Heart left ventricle (tissue), 16 donors: ENCODE measurements around the gene CHD9. TPM values are rescaled to one million over a fixed set of nuclear protein-coding genes. Genes with fewer than 3 reads are reported as not detected.
"Not testable (repeated sequence)": the region's sequence is repeated elsewhere in the genome, so short reads cannot be mapped to it uniquely, and the experiment has no call there.

Experiments used
- ATAC-seq, 4 donors: fragments of 200-7000 bp; cut with Tn5 transposase; one replicate each; pipeline ENCODE4 v1.9.1; 2020 to 2022; ENCODE audit warnings: moderate library complexity in 4 of 4, mild to moderate bottlenecking in 3 of 4, moderate number of reproducible peaks in 1 of 4
- DNase-seq, 5 donors: peaks; one replicate each; pipeline ENCODE4 v3.0.0-alpha.2; 2020
- H3K27ac ChIP-seq, 12 donors: fragments of 200-600 bp; sonication (generic) in 4 of 12; one replicate each; pipeline versions ENCODE4 v1.5.0 to v1.8.0; 2016 to 2022; ENCODE audit warnings: mild to moderate bottlenecking in 2 of 12
- H3K27me3 ChIP-seq, 9 donors: fragments of 200-600 bp; sonication (generic) in 2 of 9; one replicate each; pipeline versions ENCODE4 v1.5.1 to v1.8.0; 2016 to 2022; ENCODE audit warnings: mild to moderate bottlenecking in 3 of 9
- H3K36me3 ChIP-seq, 9 donors: fragments of 200-600 bp; sonication (generic) in 2 of 9; one replicate each; pipeline versions ENCODE4 v1.5.0 to v1.8.0; 2018 to 2022; ENCODE audit warnings: mild to moderate bottlenecking in 2 of 9
- H3K4me1 ChIP-seq, 12 donors: fragments of 200-600 bp; sonication (generic) in 4 of 12; one replicate each; pipeline versions ENCODE4 v1.5.0 to v1.8.0; 2016 to 2022; ENCODE audit warnings: mild to moderate bottlenecking in 3 of 12
- H3K4me3 ChIP-seq, 12 donors: fragments of 200-600 bp; sonication (generic) in 4 of 12; one replicate each; pipeline versions ENCODE4 v1.5.0 to v1.8.0; 2017 to 2022; ENCODE audit warnings: mild to moderate bottlenecking in 9 of 12, moderate library complexity in 4 of 12
- H3K9me3 ChIP-seq, 12 donors: fragments of 200-600 bp; sonication (generic) in 4 of 12; one replicate each; pipeline versions ENCODE4 v1.5.0 to v1.8.0; 2016 to 2022; ENCODE audit warnings: mild to moderate bottlenecking in 1 of 12
- POLR2A ChIP-seq, 2 donors: fragments of 450-650 bp; IDR thresholded peaks; one replicate each; pipeline ENCODE4 v1.6.1; 2017; ENCODE audit warnings: antibody characterized with exemption in 2 of 2, mild to moderate bottlenecking in 2 of 2, moderate library complexity in 2 of 2
- WGBS, 4 donors: extraction: QIAGEN DNeasy Blood & Tissue Kit in 2 of 4; methylation state at CpG; one replicate each; pipeline versions ENCODE4 v1.1.5 to v1.1.7; 2013 to 2018; 5-methylcytosine and 5-hydroxymethylcytosine counted together
- intact Hi-C, 10 donors: fragments of 100-400 bp; cut with DNase I; formaldehyde crosslinking; loops; one replicate each; pipeline versions ENCODE4 v1.11.1 to v1.14.2; 2022
- polyA plus RNA-seq, 2 donors: library from polyadenylated mRNA; stranded (reverse); fragments of 200-250 nt; gene quantifications; one replicate each; pipeline ENCODE4 v1.2.3, GENCODE V29; 2013
- total RNA-seq, 9 donors: library from RNA; depleted of rRNA in 2 of 9; stranded (reverse); fragments of >200 nt in 2 of 9; fragmentation: NEBNext Ultra II Directional in 3 of 9; extraction: Animal tissue kit (Norgen Biotek cat#: 25700) in 3 of 9; gene quantifications; one replicate each; pipeline versions ENCODE4 v1.1.0 to v1.2.4, GENCODE V29; 2016 to 2023
- TF ChIP-seq, protein P1 (sequence below), 12 donors: fragments of 200-600 bp; sonication (generic) in 4 of 12; IDR thresholded peaks; one replicate each; pipeline versions ENCODE4 v1.5.0 to v1.8.0; 2018 to 2022; ENCODE audit warnings: antibody characterized with exemption in 12 of 12, mild to moderate bottlenecking in 5 of 12
- donor health status: ischemic (EF 13 %, LVEDD 7.1; RV severe dilation, severe dysfunction).
- donor health status: healthy with polysubstance abuse.
- donor health status: DM: no; HTN: yes; CAD: no.
- donor health status: DM: no; HTN: no; CAD: no.
- donor health status: ischemic (EF 25% LVEDD 6.9; RV normal size, moderate dysfunction).
- donor health status: ischemic (EF 25% LVEDD 5.7; RV mildly dilated, moderate dysfunction).
- donor health status: healthy.
- donor health status: DM: yes; HTN: yes; CAD: no.
- donor health status: ischemic (EF 35%, LVEDD 5.7; RV mildly dilated, moderate dysfunction).
- donor health status: nonischemic (EF 11% LVEDD 7.7; RV severe dilation, severe dysfunction).
- donor health status: DM: yes; HTN: yes; CAD: no.
- donor health status: PGD.
- donor health status: ischemic (EF 29% LVEDD 5.4; RV normal size, mild dysfunction).
- donor health status: nonischemic (EF 23%, LVEDD 6.1; RV moderate dilation, normal function).

The CHD9 gene
- total and polyA plus RNA-seq, 11 donors, result 11.8 to 56.2 (median 41.3) TPM

- intact Hi-C loops, result loop anchor here in 2 of 10 donors (5.0 kb wide), 1 partner anchor 34 kb away; no protein-coding TSS in a partner anchor
- peaks cover 0 to 100% (median 95%) of the 10 kb centered on the region in 9 donors for H3K36me3 ChIP-seq
- no peaks in the 10 kb centered on the region for H3K27me3 ChIP-seq
- TF ChIP-seq, protein P1, sequence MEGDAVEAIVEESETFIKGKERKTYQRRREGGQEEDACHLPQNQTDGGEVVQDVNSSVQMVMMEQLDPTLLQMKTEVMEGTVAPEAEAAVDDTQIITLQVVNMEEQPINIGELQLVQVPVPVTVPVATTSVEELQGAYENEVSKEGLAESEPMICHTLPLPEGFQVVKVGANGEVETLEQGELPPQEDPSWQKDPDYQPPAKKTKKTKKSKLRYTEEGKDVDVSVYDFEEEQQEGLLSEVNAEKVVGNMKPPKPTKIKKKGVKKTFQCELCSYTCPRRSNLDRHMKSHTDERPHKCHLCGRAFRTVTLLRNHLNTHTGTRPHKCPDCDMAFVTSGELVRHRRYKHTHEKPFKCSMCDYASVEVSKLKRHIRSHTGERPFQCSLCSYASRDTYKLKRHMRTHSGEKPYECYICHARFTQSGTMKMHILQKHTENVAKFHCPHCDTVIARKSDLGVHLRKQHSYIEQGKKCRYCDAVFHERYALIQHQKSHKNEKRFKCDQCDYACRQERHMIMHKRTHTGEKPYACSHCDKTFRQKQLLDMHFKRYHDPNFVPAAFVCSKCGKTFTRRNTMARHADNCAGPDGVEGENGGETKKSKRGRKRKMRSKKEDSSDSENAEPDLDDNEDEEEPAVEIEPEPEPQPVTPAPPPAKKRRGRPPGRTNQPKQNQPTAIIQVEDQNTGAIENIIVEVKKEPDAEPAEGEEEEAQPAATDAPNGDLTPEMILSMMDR (IDR thresholded peaks at IDR 0.05), result no peak
- TF ChIP-seq POLR2A (IDR thresholded peaks at IDR 0.05), result no peak
- ATAC-seq (no peak), DNase-seq (no peak)
- no peaks in the 10 kb centered on the region for H3K9me3 ChIP-seq
- no peak overlapping the region for H3K4me3 ChIP-seq
- H3K4me1 ChIP-seq, result no peaks in the 10 kb centered on the region
- no peak overlapping the region for H3K27ac ChIP-seq
Observed at GRCh38 chr16:53266156-53266555, 211.4 kb downstream of the CHD9 start.

GRCh38 chr16:53278498-53278897 lies 223.7 kb downstream of the CHD9 start:
- intact Hi-C loops, result loop anchor here in 1 of 10 donors (5.0 kb wide), 1 partner anchor 226 kb away; the partner anchor contains the start of genes CHD9 and CHD9NB
- 92 to 100% (median 98%) methylated on average over 1 of the region's 2 CpGs for WGBS, 4 donors

GRCh38 chr16:53281280-53281679 lies 226.5 kb downstream of the CHD9 start:
- peak overlapping the region in 1 of 12 donors; percentile 8 for H3K27ac ChIP-seq
- intact Hi-C loops, result loop anchor here in 2 of 10 donors (5.0 to 10.0 kb wide), 2 partner anchors 44 to 226 kb away; partner anchors contain the start of genes CHD9 (in 1 of the 2) and CHD9NB (in 1 of the 2)
- peak in 1 of 4 donors; percentile 12 for ATAC-seq

More at GRCh38 chr16:53278498-53278897, 223.7 kb downstream of the CHD9 start:
- not testable (repeated sequence) for H3K4me3 ChIP-seq, H3K27me3 ChIP-seq, ATAC-seq, DNase-seq, H3K4me1 ChIP-seq, H3K27ac ChIP-seq, H3K9me3 ChIP-seq
- peaks cover 0 to 93% (median 83%) of the 10 kb centered on the region in 9 donors for H3K36me3 ChIP-seq

GRCh38 chr16:53281859-53282258 lies 227.1 kb downstream of the CHD9 start:
- ATAC-seq, result no peak
- intact Hi-C loops, result loop anchor here in 3 of 10 donors (2.0 to 10.0 kb wide), 3 partner anchors 45 to 227 kb away; partner anchors contain the start of genes CHD9 (in 2 of the 3) and CHD9NB (in 1 of the 3)
- Histone ChIP-seq H3K36me3 (peaks cover 0 to 93% (median 76%) of the 10 kb centered on the region in 9 donors), H3K27ac (peak overlapping the region in 1 of 12 donors; percentile 8), H3K4me3 (no peak overlapping the region), H3K27me3 (no peaks in the 10 kb centered on the region), H3K4me1 (peaks cover 0 to 10% (median 0%) of the 10 kb centered on the region in 12 donors), H3K9me3 (no peaks in the 10 kb centered on the region)
- no peak for DNase-seq
- WGBS, 4 donors, result 86 to 95% (median 90%) methylated on average over 2 of the region's 2 CpGs
- no peak for TF ChIP-seq POLR2A (IDR thresholded peaks at IDR 0.05)
- TF ChIP-seq, protein P1 (IDR thresholded peaks at IDR 0.05), result no peak

More at GRCh38 chr16:53281280-53281679, 226.5 kb downstream of the CHD9 start:
- Histone ChIP-seq H3K4me3 (no peak overlapping the region), H3K36me3 (peaks cover 0 to 93% (median 76%) of the 10 kb centered on the region in 9 donors), H3K27me3 (no peaks in the 10 kb centered on the region), H3K4me1 (peaks cover 0 to 10% (median 0%) of the 10 kb centered on the region in 12 donors), H3K9me3 (no peaks in the 10 kb centered on the region)
- no peak for DNase-seq
- no peak for TF ChIP-seq POLR2A (IDR thresholded peaks at IDR 0.05)
- TF ChIP-seq, protein P1 (IDR thresholded peaks at IDR 0.05), result no peak
- WGBS, 4 donors, result 81 to 93% (median 86%) methylated on average over 2 of the region's 2 CpGs
